Panc1 (cell line): ENCODE measurements around the gene IFFO2. TPM values are rescaled to one million over a fixed set of nuclear protein-coding genes. Genes with fewer than 3 reads are reported as not detected.

Source experiments
- ATAC-seq: fragments of 200-7000 bp; cut with Tn5 transposase; 2 replicates; pipeline ENCODE4 v1.9.1; 2020; ENCODE audit warnings: mild to moderate bottlenecking, moderate library complexity
- BruUV-seq: library from RNA; stranded (reverse); fragments of 400-500 nt; replicated peaks from 2 replicates; lab custom pipeline; 2021; lab: Mats Ljungman, UMichigan
- CTCF ChIA-PET: fragments of 300-600 bp; sonication (Branson Sonifier 250); formaldehyde crosslinking; loops from one replicate; lab custom pipeline; 2022; ENCODE audit warnings: antibody characterized with exemption; lab: Charles Lee
- POLR2A ChIA-PET: fragments of 300-600 bp; sonication (Branson Sonifier 250); formaldehyde crosslinking; loops from one replicate; lab custom pipeline; 2022; ENCODE audit warnings: antibody characterized with exemption; lab: Charles Lee
- DNase-seq: peaks from one replicate; pipeline ENCODE4 v3.0.0-alpha.2; 2010; ENCODE audit warnings: low read depth, low spot score
- H3K27ac ChIP-seq: 2 replicates; pipeline ENCODE4 v1.5.1; 2011; ENCODE audit warnings: mild to moderate bottlenecking, low read length, inconsistent platforms
- H3K27me3 ChIP-seq: fragments of 200-500 bp; sonication (Bioruptor generic); 2 replicates; pipeline ENCODE4 v1.6.0; 2014; ENCODE audit warnings: low read length, inconsistent platforms; ENCODE audit not compliant: control insufficient read depth, insufficient read depth
- H3K36me3 ChIP-seq: fragments of 200-500 bp; sonication (Bioruptor generic); 2 replicates; pipeline ENCODE4 v1.5.1; 2014; ENCODE audit warnings: inconsistent platforms, mild to moderate bottlenecking, low read length, moderate library complexity; ENCODE audit not compliant: control insufficient read depth, insufficient read depth
- H3K4me1 ChIP-seq: 2 replicates; pipeline ENCODE4 v1.5.1; 2011; ENCODE audit warnings: inconsistent platforms, mild to moderate bottlenecking, low read length, moderate library complexity; ENCODE audit not compliant: control insufficient read depth, insufficient read depth
- H3K4me3 ChIP-seq, 2 experiments: 2 replicates each; pipeline ENCODE4 v1.5.1; 2011 to 2012; ENCODE audit warnings: low read depth in 2 of 2, low read length in 2 of 2, mild to moderate bottlenecking in 2 of 2, inconsistent platforms in 1 of 2, moderate library complexity in 1 of 2
- H3K9me3 ChIP-seq: fragments of 200-500 bp; sonication (Bioruptor generic); 2 replicates; pipeline ENCODE4 v1.5.1; 2014; ENCODE audit warnings: low read depth, mild to moderate bottlenecking, inconsistent platforms, low read length, moderate library complexity; ENCODE audit not compliant: control insufficient read depth, insufficient read depth
- POLR2AphosphoS5 ChIP-seq: IDR thresholded peaks from 2 replicates; pipeline ENCODE4 v1.6.1; 2012; ENCODE audit warnings: mild to moderate bottlenecking, low read depth, low read length, moderate library complexity
- SIN3A ChIP-seq: IDR thresholded peaks from 2 replicates; pipeline ENCODE4 v1.6.1; 2012; ENCODE audit warnings: low read depth, mild to moderate bottlenecking, low read length, moderate library complexity, borderline replicate concordance; ENCODE audit not compliant: insufficient read depth
- TCF7L2 ChIP-seq: IDR thresholded peaks from 2 replicates; pipeline ENCODE4 v1.6.1; 2011; ENCODE audit warnings: mild to moderate bottlenecking, low read depth, low read length, inconsistent platforms
- in situ Hi-C: cut with HindIII; loops from 2 replicates; pipeline ENCODE4 v1.10.0; 2016; ENCODE audit warnings: low sequenced_read_pairs, low pct_unique_long_range_greater_than_20kb
- intact Hi-C: fragments of 100-400 bp; cut with micrococcal nuclease; formaldehyde crosslinking; loops from one replicate; pipeline ENCODE4 v1.10.0; 2022; ENCODE audit not compliant: unreplicated experiment
- total RNA-seq: library from RNA; stranded (reverse); gene quantifications from one replicate; pipeline ENCODE4 v1.2.1, GENCODE V29; 2021; ENCODE audit not compliant: unreplicated experiment
- TF ChIP-seq, protein P1 (sequence below), 2 experiments: IDR thresholded peaks; 2 replicates each; pipeline ENCODE4 v1.6.1; 2011 to 2012; ENCODE audit warnings: low read depth in 2 of 2, control low read depth in 1 of 2, low read length in 1 of 2, mild to moderate bottlenecking in 1 of 2, moderate library complexity in 1 of 2; ENCODE audit not compliant: insufficient read depth in 1 of 2
- TF ChIP-seq, protein P2 (sequence below): fragments of 450-650 bp; IDR thresholded peaks from 2 replicates; pipeline ENCODE4 v1.5.1; 2017; ENCODE audit warnings: mild to moderate bottlenecking

IFFO2 gene
- total RNA-seq, 1 experiment from 2014 or later: 59.4 TPM

- Histone ChIP-seq H3K27ac (no peak overlapping the region), H3K27me3 (no peaks in the 10 kb centered on the region), H3K4me1 (peaks cover 13% of the 10 kb centered on the region; the same call in 1 of the 2 replicates), H3K4me3 (no peak overlapping the region), H3K36me3 (no peaks in the 10 kb centered on the region), H3K9me3 (no peaks in the 10 kb centered on the region)
- in situ Hi-C loops (no loop called here), intact Hi-C loops (no loop called here)
- no peak for ATAC-seq
- ChIA-PET CTCF (interaction anchor here (1.4 kb wide), 1 partner anchor 16 kb away, joined by 3 read pairs; no protein-coding TSS in a partner anchor), POLR2A (no interaction called here)
- no peak for DNase-seq
- TF ChIP-seq TCF7L2 (no peak), SIN3A (no peak), POLR2AphosphoS5 (no peak)
- TF ChIP-seq, protein P1, sequence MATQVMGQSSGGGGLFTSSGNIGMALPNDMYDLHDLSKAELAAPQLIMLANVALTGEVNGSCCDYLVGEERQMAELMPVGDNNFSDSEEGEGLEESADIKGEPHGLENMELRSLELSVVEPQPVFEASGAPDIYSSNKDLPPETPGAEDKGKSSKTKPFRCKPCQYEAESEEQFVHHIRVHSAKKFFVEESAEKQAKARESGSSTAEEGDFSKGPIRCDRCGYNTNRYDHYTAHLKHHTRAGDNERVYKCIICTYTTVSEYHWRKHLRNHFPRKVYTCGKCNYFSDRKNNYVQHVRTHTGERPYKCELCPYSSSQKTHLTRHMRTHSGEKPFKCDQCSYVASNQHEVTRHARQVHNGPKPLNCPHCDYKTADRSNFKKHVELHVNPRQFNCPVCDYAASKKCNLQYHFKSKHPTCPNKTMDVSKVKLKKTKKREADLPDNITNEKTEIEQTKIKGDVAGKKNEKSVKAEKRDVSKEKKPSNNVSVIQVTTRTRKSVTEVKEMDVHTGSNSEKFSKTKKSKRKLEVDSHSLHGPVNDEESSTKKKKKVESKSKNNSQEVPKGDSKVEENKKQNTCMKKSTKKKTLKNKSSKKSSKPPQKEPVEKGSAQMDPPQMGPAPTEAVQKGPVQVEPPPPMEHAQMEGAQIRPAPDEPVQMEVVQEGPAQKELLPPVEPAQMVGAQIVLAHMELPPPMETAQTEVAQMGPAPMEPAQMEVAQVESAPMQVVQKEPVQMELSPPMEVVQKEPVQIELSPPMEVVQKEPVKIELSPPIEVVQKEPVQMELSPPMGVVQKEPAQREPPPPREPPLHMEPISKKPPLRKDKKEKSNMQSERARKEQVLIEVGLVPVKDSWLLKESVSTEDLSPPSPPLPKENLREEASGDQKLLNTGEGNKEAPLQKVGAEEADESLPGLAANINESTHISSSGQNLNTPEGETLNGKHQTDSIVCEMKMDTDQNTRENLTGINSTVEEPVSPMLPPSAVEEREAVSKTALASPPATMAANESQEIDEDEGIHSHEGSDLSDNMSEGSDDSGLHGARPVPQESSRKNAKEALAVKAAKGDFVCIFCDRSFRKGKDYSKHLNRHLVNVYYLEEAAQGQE (IDR thresholded peaks at IDR 0.05; ENCODE audit: insufficient read depth in 1 of 2, low read depth in 2 of 2, low read length in 1 of 2): no peak
- TF ChIP-seq, protein P2, sequence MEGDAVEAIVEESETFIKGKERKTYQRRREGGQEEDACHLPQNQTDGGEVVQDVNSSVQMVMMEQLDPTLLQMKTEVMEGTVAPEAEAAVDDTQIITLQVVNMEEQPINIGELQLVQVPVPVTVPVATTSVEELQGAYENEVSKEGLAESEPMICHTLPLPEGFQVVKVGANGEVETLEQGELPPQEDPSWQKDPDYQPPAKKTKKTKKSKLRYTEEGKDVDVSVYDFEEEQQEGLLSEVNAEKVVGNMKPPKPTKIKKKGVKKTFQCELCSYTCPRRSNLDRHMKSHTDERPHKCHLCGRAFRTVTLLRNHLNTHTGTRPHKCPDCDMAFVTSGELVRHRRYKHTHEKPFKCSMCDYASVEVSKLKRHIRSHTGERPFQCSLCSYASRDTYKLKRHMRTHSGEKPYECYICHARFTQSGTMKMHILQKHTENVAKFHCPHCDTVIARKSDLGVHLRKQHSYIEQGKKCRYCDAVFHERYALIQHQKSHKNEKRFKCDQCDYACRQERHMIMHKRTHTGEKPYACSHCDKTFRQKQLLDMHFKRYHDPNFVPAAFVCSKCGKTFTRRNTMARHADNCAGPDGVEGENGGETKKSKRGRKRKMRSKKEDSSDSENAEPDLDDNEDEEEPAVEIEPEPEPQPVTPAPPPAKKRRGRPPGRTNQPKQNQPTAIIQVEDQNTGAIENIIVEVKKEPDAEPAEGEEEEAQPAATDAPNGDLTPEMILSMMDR: no peak
- BruUV-seq: no TSS peak
Observed at GRCh38 chr1:18970762-18971161, 14.3 kb upstream of the IFFO2 start.

DNA sequence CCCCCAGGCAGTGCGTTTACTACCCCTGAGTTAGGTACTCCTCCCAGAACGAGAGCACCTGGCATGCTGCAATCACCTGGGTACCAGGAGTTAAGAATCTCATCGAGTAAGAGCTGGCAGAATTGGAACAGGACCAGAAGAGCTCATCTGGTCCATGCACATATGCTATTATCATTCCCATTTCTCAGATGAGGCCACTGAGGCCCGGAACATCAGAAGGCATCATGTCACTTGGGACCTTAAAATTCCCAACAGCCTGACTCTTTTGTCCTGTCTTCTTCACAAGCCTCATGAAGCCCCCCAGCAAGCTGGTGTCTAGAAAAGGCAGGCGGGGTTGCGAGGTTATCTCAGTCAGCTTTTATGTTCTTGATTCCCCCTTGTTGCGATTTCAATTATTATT, 13.9 kb upstream of the IFFO2 start:
- no TSS peak for BruUV-seq
- no peaks in the 10 kb centered on the region for H3K9me3 ChIP-seq
- POLR2A ChIA-PET: no interaction called here
- intact Hi-C loops (no loop called here), in situ Hi-C loops (no loop called here)
- CTCF ChIA-PET: interaction anchor here (1.4 kb wide), 1 partner anchor 16 kb away, joined by 3 read pairs; no protein-coding TSS in a partner anchor
- H3K27ac ChIP-seq: no peak overlapping the region
- H3K4me3 ChIP-seq: no peak overlapping the region
- TF ChIP-seq TCF7L2: no peak
- TF ChIP-seq, protein P2: no peak
- TF ChIP-seq, protein P1 (IDR thresholded peaks at IDR 0.05; ENCODE audit: insufficient read depth in 1 of 2, low read depth in 2 of 2, low read length in 1 of 2): no peak
- no peak for TF ChIP-seq SIN3A
- no peak for TF ChIP-seq POLR2AphosphoS5
- ATAC-seq: no peak
- H3K27me3 ChIP-seq: no peaks in the 10 kb centered on the region
- peaks cover 13% of the 10 kb centered on the region; the same call in 1 of the 2 replicates for H3K4me1 ChIP-seq
- no peak for DNase-seq
- no peaks in the 10 kb centered on the region for H3K36me3 ChIP-seq
